NCI-H2107 (cell line): Measurements from ENCODE around the gene CD151.

Source experiments
- DNase-seq: peaks from one replicate; lab custom pipeline; 2025; lab: John Stamatoyannopoulos, UW

The CD151 gene

DNA sequence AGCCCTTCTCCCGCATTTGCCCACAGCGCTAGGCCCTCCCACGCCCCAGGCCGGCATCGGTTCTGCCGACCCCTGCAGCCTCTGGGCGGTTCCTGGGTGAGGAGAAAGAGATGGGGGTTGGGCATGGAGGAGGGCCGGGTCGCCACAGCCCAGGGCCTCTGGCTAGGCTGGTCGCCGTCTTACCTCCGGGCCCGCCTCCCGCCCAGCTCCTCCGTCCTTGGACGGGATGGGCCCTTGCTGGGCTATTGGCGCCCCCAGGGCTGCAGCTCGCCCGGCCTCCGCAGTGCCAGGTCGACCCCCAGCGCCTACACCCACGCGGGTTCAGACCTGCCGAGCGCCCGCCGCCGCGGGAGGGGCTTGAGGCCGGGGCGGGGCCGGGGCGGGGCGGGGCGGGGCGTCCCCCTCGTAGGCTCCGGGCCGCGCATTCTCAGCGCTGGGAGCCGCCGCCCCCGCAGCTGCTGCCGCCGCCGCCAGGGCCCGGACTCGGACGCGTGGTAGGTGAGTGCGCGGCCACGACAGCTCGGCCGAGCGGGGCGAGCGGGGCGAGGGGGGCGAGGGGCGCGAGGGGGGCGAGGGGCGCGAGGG, at the start of gene CD151:
TSS of gene CD151 (plus strand) at position 424 of the 585 bp plus-strand sequence. CDS start 3,118 bp downstream, outside the sequence.
- DNase-seq, result no peak

DNA sequence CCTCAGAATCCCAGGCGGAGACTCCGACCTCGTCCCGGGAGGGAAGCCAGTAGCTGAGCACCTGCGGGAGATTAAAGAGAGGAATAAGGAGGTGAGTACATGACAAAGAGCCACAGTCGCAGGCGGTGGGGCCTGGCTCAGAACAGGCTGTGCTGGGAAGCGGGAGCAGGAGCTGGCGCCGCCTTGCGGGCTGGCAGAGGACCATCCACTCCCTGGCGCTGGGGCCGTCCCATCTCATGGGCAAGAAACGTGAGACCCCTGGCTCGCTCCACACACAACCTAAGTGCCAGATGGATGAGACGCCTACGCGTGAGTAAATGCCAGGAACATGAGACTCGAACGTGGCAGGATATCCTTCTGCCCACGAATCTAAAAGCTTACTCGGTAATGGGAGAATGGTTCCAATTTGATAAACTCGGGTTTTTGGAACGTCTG, 49.2 kb upstream of the CD151 start:
- DNase-seq, result peak; percentile 53

DNA sequence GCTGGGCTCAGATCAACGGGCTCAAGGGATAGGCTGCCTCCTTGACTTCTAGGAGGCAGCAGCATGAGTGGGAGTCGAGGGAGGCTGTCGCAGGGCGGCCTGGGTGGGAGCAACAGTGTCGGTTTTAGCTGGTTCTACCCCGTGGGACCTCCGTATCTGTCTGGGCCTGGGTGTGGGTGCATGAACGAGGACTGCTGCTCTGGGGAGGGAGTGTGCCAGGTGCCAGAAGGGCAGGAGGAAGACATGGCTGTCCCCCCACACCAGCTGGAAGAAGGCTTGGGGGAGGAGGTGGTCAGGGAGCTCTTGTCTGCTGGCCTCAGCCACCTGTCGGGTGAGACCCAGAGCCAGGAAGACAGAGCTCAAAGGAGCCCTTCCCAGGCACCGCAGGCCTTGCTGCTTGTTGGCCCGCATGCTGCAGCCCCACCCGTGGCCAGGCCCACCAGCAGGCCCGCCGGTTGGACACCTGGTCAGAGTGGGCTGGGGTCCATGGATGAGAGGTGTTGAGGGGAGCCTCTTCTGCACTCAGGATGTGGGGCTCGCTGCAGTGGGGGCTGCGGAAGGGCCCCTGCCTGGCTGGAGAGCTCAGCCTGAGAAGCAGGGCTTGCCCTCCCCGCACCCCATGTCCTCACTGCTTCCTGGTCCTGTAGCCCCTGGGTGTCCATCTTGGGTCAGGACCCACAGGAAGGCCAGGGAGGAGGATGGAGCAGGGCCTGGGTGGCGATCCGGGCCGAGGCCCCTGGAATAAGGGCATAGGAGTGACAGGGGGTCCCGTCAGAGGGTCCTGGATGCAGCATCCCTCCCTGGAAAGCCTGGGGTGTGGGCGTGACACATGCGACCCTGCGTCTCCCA, 46.3 kb upstream of the CD151 start:
- no peak for DNase-seq

DNA sequence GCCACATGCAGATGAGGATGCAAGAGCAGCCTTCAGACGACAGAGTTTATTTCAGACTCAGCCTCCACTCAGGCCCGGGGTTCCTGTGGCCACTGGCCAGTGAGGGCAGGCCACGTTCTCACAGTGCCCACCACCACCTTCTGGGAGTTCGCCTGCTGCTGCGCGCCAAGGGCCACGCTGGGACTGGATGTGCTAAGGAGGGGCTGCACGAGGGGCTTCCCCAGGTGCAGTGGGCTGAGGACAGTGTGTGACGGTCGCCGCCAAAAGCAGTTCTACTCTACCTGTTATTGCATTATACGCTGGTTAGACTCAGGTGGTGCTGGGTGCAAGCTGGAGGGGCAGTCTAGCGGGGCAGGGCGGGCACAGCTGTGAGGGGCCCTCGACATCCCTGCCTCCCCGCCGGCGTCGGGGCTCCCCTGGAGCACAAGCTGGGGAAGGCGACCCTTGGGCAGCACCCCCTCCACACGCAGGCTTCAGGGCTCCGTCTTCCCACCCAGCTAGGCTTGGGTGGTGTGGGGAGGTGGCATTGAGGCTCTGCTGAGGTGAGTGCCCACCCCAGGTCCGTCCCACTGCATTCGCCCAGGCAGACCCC, 45.6 kb upstream of the CD151 start:
- DNase-seq, result no peak

DNA sequence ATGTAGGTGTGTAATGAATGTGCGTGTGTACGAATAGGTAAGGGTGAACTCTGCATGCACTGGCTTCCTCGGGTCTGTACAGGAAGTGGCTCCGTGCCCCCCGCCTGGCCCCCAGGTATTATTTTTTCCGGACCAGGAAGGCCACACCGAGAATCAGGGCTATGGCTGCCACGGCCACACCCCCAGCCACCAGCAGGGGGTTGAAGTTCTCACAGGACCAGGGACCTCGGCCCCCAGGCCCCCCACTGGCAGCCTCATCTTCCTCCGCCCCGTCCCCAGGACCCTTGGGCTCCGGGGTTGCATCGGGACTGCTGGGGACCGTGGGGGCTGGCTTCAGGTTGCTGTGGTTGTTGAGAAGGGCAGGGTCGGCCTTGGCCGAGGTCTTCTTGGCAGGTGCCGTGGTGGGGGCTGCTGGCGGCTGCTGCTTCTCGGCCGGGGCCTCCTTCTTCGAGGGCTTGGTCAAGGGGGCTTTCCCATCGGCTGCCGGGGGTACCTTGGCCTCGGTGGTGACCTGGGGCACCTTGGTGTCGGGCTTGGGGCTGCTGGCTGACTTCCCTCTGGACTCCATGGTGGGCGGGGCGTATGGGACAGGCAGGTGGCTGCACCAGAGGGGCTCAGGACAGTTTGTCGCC, 44.6 kb upstream of the CD151 start:
- DNase-seq, result no peak

DNA sequence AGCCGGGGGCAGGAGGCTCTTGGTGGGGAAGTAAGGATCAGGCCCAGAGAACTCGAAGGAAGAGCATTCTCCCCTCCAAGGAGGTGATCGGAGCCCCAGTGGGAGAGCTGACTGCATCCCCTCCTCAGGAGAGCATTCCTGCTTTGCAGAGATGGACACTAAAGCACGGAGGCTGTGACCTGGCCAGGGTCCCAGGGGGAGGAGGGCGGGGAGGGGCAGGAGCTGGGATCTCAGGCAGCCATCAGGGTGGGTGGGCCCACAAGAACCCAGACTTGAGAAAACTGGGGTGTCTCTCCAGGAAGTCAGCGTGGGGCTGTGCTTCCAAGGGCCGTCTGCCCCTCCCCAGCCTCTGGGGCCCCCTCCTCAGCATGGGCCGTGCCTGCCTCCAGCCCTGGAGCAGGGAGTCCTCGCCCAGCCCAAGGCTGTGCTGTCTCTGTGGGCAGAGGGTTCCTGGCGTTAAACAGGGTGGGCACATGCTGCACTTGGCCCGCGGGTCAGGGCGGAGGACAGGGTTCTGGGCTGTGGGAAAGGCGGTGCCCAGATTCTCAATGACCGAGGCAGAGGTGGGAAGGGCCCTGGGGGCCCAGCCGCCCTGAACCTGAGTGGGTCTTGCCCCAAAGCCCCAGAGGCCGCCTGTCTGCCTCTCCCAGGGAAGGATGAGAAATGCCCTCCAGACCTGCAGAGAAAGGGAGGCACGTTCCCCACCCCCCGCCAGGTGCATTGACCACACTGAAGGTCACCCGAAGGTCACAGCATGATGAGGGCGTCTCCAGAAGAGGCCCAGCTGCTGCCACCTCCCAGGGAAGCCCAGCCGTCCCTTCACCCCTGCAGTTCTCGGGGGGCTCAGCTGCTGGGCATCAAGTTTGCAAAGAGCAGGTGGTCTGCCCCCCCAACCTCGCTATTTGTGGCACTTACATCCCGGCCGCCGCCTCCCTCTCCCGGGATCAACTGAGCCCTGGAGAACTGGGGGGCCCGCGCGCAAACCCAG, 43.5 kb upstream of the CD151 start:
- no peak for DNase-seq

DNA sequence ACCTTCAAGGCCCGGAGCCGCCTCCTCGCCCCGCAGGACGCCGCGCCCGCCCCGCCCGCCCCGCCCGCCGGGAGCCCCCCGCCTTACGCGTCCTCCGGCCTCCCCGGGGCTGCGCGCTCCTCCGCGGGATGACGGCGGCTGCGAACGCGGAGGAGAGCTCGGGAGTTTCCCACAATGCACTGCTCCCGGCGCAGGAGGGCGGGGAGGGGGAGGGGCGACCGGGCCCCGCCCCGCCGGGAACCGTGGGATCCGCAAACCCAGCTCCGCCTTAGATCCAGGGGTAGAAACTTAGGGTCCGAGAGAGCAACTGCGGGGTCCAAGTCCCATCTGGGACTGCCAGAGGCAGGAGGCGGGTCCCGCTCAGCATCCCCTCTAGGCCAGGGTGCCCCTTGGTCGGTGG, 42.8 kb upstream of the CD151 start, which contains the start of gene CEND1:
TSS of gene CEND1 (minus strand) at position 148 of the 400 bp plus-strand sequence. CDS start 1,514 bp downstream, outside the sequence.
- no peak for DNase-seq

DNA sequence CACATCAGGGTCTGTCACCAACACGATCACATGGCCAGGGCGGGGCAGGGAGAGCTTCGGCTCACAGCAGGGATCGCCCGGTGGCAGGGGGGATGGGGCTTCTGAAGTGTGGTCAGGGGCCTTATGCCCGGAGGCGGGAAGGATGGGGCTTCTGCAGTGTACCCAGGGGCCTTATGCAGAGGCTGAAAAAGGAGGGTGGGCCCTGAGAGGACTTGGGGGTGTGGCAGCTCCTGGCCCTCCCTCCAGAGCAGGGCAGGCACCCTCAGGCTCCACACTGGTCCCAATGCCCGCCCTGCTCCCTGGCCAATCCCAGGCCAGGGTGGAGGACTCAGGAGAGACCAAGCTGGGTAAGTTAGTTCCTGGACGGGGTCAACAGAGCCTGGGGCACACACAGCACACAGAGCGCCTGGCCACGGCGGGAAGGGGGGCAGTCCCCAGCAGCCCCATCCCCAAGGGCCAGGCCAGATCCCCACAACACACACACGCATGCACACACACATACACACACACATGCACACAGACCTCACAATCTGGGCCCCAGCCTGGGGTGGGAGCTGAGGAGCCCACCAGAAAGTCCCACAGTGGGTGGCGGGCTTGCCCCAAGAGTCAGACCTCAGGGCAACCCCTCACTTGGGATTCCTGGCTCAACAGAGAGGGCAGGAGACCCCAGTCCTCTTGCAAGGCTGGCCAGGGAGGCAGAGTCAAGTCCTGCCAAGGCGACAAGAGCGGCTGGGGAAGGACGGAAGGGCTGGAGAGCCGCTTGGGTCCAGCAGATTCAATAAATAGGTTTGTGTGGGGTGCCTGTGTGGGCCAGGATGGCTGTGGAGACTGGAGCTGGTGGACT, 41.8 kb upstream of the CD151 start:
- DNase-seq, result no peak

DNA sequence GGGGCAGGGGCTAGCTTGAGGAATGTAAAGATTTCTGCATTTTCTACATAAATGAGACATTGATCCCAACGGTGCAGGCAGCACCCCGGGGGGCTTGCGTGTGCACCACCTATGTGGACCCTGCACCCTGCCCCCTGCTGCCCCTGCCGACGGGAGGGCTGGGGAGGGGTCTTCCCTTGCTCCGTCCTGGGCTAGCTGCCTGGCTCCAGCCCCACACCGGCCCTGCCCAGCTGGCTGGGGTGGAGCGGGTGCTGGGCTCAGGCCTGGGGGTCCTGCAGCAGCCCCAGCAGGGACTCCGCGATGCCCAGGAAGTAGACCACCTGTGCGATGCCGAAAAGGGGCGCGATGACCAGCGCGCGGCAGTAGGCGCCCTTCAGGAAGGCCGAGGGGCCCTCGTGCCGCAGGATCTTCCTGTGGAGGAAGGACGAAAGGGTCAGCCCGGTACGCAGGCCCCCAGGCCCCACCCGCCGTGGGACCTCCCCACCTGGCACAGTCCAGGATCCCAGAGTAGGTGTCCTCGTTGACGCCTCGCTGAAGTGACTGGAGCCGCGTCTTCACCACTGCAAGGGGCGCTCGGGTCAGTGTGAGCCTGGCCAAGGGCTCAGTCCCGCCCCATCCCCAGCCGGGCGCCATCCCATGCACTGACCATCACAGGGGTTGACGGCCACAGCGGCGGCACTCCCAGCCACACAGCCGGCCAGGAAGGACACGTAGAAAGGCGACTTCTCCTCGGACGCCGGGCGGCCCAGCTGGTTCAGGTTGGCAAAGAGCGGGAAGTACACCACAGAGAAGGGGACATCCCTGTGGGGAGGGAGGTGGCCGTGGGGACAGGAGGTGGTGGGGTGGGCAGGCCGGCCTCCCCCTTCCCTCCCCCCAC, 40.9 kb upstream of the CD151 start:
- DNase-seq, result no peak

DNA sequence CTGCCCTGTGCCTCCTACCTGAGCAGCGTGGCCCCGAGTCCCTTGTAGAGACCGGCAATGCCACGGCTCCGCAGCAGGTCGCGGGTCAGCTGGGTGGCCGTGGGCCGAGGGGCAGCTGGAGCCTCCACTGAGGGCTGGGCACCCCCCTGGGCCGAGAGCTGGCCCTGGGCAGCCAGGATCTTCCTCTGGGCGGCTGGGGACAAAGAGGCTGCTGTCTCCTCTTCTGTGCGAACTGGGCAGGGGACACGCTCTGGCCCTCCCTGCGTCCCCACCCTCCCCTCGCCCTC, 40.3 kb upstream of the CD151 start:
- no peak for DNase-seq

DNA sequence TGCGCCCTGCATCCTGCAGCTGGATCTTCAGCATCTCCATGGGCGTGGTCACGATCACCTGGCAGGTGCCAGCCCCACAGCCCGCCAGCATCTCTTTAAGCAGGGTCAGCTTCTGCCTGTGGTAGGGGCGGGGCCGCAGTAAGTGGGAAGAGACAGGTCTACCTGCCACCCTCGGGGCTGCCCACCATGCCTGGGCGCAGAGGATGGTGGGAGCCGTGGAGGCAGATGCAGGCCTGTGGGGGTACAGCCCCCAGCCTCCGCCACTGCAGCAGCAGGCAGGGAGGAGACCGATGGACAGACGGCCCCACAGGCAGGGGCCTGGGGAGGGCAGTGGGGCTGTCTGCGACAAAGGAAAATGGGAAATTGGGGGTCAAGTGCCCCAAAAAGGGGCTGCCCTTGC, 39.9 kb upstream of the CD151 start:
- DNase-seq, result no peak

DNA sequence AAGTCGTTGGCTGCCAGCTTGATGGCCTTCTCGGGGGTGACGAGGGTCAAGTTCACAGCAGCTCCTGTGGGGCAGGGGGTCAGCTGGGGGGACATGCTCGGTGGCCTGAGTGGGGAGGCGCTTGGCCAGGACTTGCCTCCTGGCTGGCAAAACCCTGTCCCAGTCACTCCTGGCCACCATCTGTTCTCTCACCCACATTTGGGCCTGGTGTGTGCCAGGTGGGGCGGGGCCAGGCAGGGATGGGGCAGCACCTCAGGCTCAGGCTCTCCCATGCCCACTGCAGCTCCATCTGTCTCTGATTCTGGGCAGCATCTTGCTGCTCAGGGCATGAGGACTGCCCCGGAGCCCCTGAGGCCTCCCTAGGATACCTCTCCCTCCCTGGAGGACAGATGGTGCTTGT, 39.2 kb upstream of the CD151 start:
- DNase-seq, result no peak

DNA sequence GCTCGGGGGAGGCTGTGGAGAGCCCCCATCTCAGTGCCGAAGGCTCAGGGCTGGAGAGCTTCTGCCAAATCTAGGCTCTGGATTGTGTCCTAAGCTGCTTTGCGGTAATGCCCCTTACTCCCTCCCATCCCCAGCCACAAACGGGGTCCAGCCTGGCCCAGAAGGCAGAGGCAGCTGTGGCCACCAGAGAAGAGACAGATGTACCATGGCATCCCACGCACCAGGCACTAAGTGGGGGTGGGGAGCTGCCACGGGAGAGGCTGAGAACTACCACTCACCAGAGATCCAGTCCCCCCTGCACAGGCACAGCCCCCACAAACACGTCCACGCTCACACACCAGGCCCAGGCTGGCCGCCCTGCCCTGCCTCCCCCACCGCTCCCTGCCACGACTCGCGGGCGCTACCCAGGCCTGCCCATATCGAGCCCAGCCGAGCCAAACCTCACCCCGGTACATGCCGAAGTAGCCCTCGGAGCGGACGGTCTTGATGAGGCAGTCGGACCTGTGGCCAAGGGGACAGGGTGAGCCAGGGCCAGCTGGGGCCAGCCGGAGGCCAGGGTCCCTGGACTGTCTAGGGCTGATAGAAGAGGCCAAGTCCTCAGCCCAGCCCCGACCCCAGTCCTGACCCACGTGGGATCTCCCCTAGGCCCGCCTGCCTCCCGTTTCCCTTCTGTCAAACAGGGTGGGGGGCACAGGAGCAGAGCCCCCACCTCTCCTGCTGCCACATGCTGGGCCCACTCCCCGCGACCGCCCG, 38.6 kb upstream of the CD151 start:
- DNase-seq, result no peak

DNA sequence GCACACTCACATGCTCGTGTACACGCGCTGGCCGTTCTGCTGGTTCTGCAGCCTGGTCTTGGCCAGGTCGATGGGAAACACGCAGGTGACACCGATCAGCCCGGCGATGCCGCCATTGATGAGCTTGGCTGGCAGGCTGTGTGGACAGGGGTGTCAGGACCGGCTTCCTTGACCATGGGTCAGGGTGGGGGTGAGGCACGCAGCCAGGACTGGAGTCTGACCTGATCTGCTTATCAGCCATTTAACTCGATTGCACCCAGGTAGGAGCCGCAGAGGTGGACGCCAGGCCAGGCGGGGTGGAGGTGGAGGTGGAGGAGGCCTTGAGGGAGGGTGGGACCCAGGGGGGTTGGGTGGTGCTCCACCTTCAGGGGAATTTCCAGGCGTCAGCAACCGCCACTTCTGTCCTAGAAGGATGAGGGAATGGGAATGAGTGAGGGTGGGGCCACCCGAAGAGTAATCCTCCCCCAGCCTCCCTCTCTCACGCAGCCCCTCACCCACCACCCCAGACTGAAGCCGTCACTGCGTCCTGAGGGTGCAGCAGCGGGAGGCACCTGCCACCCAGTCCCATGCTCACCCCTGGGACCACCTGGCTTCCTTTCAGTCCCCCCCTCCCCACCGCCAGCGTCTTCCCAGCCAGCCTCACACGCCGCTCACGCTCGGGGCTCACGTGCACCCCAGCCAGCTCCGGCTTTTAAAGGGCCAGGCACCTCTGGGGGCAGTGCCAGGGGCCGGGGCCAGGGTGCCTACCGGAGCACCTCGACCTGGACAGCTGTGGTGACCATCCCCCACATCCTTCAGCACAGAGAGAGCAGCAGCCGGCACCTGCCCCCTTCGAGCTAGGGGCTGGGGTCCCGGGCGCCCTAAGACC, 37.8 kb upstream of the CD151 start:
- no peak for DNase-seq

DNA sequence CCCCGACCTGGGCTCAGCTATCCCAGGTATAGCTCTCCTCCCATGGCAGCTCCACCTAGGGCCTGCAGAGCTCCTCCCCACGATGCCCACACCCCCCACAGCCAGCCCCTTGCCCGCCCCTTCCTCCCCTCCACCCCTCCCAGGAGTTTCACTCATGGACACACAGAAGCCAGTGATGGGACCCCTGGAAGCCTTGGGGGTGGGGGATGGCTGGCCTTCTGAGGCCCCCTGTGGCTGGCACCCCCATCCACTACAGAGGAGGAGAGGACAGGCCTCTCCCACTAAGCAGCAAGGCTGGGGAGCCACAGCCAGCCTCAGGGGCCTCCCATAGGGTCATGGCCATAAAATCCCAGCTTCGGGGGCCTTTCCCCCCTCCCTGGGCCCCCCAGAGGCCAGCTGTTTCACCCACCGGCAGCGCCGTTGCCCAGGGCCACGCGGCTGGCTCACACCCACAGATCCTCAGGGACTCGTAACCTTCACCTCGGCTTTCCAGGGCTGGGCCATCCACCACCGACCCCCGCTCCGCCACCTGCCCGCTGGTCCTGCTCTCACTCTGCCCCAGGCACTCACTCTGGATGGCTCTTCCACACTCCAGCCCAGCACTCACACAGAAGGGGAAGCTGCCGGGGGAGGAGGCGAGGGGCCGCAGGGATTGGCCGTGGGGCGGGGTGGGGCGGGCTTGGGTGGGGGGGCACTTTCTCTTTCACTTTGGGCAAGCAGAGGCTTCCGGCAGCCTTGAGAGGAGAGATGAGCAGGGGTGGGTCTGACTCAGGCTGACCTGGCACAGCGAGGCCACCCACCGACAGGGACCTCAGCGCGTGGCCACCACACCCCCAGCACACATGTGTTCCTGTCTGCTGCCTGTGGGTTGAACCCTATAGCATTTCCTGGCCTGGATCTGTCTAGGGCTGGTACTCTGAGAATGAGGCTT, 36.9 kb upstream of the CD151 start:
- DNase-seq, result peak; percentile 49

DNA sequence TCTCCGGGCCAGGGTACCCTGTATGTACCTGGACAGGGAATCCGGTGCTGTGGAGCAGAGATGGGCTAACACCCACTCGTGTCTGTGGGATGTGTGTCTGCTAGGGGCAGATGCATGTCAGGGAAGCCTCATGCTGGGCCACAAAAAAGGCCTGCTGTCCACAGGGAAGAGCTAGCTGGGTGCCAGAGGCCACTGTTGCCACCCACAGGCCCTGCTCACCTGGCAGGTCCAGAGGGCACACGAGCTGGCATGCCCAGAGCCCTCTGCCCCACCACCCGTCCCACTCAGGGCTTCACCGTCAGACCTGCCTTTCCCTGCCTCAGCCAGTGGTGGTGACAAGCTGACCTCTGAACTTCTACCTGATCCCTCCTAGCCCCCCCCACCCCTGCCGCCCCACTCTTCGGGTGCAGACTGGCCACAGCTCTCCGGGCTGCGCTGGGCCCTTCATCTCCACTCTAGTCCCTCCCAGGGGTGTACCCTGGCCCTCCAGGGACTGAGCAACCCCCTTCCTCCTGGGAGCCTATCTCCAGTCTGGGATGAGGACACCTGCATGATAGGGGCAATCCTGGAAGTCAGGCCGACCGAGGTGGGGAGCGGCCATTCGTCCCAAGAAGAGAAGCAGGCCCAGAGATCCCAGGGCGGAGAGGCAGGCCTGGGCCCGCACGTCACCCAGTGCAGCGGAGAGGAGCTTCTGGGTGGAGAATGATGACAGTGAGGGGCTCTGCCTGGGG, 36.0 kb upstream of the CD151 start:
- no peak for DNase-seq
